GM12801 (cell line): ENCODE results near the gene FAM120C.

Experiments
- CTCF ChIP-seq: IDR thresholded peaks from one replicate; pipeline ENCODE4 v1.5.1; 2011; ENCODE audit warnings: control low read depth; ENCODE audit not compliant: insufficient read length; ENCODE audit errors: extremely low read depth

FAM120C gene

DNA sequence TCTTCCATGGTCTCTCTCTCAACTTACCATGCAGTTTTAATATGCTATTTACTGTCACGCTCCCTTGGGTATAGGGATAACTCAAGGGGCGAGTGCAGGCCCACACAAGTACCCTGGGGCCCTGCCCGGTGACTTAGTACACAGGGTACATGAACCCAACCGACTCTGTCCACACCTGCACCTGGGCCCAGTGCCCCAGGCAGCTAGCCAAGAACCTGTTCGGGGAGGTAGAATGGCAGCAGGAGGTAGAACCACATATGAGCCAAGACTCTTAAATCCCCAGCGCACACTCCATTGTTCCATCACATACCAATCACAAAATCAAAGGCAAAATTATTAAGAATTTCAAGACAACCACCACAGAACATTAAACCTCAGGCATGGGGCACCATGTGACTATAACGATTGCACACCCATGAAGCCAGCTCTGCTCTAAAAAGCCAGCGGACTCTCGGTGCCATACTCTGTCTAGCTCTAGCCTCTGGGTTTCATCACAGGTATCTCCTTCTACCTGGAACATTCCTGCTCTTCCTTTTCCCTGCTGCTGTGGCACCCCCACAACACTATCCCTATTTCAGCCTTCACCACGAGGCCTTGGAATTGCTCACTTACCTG is 153.4 kb downstream of the FAM120C start:
- TF ChIP-seq CTCF = no peak

- no peak for TF ChIP-seq CTCF
These were observed 158.7 kb downstream of the FAM120C start for GRCh38 chrX:54024350-54024749.
